Measurements from ENCODE around the gene TPSD1.

TPSD1 gene

DNA sequence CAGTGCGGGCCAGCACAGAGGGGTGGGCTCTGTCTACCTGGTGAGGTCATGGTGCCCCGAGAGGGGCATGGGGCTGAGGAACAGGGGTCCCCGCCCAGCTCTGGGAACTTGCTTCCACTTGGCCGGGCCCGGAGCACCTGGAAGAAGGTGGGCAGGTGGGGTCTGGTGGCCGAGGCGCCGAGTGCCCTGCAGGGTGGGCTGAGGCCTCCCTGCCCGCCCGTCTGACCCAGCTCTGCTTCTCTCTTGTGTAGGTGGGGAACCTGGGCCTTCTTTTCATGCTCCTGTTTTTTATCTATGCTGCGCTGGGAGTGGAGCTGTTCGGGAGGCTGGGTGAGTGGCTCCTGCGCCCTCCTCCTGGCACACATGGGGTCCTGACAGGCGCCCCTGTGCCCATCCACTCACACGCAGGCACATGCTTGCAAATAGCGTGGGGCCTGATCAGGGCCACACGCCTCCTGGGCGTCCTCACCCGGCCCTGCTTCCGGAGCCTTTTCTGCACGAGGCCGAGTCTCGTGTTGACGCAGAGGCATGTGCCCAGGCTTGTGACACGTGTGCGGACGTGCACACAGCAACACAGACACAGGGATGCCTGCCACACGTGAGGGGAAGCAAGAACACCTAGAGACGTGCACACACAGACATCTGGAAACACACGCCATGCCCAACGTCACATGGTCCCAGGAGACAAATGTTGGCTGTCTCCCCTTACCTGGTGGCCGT is 39.0 kb upstream of the TPSD1 start:
- no peak for TF ChIP-seq CTCF (IDR thresholded peaks at IDR 0.05; ENCODE audit: borderline replicate concordance, insufficient read depth, low read depth, low read length)
- no peak overlapping the region for H3K4me3 ChIP-seq (ENCODE audit: low read depth, low read length)

GRCh38 chr16:1217526-1217925 is 38.3 kb upstream of the TPSD1 start:
- no peak for TF ChIP-seq CTCF (IDR thresholded peaks at IDR 0.05; ENCODE audit: borderline replicate concordance, insufficient read depth, low read depth, low read length)
- H3K4me3 ChIP-seq (ENCODE audit: low read depth, low read length), result no peak overlapping the region

GRCh38 chr16:1218061-1218929 is 37.6 kb upstream of the TPSD1 start:
- no peak for TF ChIP-seq CTCF (IDR thresholded peaks at IDR 0.05; ENCODE audit: borderline replicate concordance, insufficient read depth, low read depth, low read length)
- no peak overlapping the region for H3K4me3 ChIP-seq (ENCODE audit: low read depth, low read length)

GRCh38 chr16:1218930-1219611 is 36.8 kb upstream of the TPSD1 start:
- H3K4me3 ChIP-seq (ENCODE audit: low read depth, low read length), result no peak overlapping the region
- no peak for TF ChIP-seq CTCF (IDR thresholded peaks at IDR 0.05; ENCODE audit: borderline replicate concordance, insufficient read depth, low read depth, low read length)

- H3K4me3 ChIP-seq (ENCODE audit: low read depth, low read length), result no peak overlapping the region
- TF ChIP-seq CTCF (IDR thresholded peaks at IDR 0.05; ENCODE audit: borderline replicate concordance, insufficient read depth, low read depth, low read length), result no peak
Observed at GRCh38 chr16:1220098-1220728, 35.7 kb upstream of the TPSD1 start.

DNA sequence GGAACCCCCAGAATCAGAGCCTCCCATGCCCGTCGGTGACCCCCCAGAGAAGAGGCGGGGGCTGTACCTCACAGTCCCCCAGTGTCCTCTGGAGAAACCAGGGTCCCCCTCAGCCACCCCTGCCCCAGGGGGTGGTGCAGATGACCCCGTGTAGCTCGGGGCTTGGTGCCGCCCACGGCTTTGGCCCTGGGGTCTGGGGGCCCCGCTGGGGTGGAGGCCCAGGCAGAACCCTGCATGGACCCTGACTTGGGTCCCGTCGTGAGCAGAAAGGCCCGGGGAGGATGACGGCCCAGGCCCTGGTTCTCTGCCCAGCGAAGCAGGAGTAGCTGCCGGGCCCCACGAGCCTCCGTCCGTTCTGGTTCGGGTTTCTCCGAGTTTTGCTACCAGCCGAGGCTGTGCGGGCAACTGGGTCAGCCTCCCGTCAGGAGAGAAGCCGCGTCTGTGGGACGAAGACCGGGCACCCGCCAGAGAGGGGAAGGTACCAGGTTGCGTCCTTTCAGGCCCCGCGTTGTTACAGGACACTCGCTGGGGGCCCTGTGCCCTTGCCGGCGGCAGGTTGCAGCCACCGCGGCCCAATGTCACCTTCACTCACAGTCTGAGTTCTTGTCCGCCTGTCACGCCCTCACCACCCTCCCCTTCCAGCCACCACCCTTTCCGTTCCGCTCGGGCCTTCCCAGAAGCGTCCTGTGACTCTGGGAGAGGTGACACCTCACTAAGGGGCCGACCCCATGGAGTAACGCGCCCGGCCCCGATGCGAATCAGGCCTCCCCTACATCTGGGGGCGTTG is 34.8 kb upstream of the TPSD1 start:
- TF ChIP-seq CTCF (IDR thresholded peaks at IDR 0.05; ENCODE audit: borderline replicate concordance, insufficient read depth, low read depth, low read length), result no peak
- no peak overlapping the region for H3K4me3 ChIP-seq (ENCODE audit: low read depth, low read length)

Data from GM12875 (cell line).